HUES48 (cell line): ENCODE data around the gene COX18.

Source experiments
- H3K27ac ChIP-seq: one replicate; pipeline ENCODE4 v1.7.0; 2013; ENCODE audit warnings: low read depth, low read length, inconsistent platforms
- H3K27me3 ChIP-seq: 2 replicates; pipeline ENCODE4 v1.6.1; 2013; ENCODE audit warnings: mild to moderate bottlenecking, low read length; ENCODE audit not compliant: control insufficient read depth, insufficient read depth
- H3K36me3 ChIP-seq: 2 replicates; pipeline ENCODE4 v1.6.1; 2013; ENCODE audit warnings: low read length; ENCODE audit not compliant: control insufficient read depth, insufficient read depth
- H3K4me1 ChIP-seq: 2 replicates; pipeline ENCODE4 v1.6.1; 2013; ENCODE audit warnings: mild to moderate bottlenecking, low read length; ENCODE audit not compliant: control insufficient read depth, insufficient read depth
- H3K4me3 ChIP-seq: 2 replicates; pipeline ENCODE4 v1.5.1; 2013; ENCODE audit warnings: mild to moderate bottlenecking, low read depth, low read length
- H3K9ac ChIP-seq: 2 replicates; pipeline ENCODE4 v1.6.1; 2013; ENCODE audit warnings: mild to moderate bottlenecking, low read depth, low read length, moderate library complexity
- H3K9me3 ChIP-seq: 2 replicates; pipeline ENCODE4 v1.6.1; 2013; ENCODE audit warnings: low read length; ENCODE audit not compliant: control insufficient read depth, insufficient read depth

Gene COX18

GRCh38 chr4:73086095-73086868 lies 16.8 kb upstream of the COX18 start:
- Histone ChIP-seq H3K27me3 (no peaks in the 10 kb centered on the region), H3K9me3 (no peaks in the 10 kb centered on the region), H3K36me3 (peaks cover 74% of the 10 kb centered on the region), H3K4me3 (no peak overlapping the region), H3K9ac (no peak overlapping the region), H3K4me1 (no peaks in the 10 kb centered on the region), H3K27ac (no peak overlapping the region)

- H3K27ac ChIP-seq = no peak overlapping the region
- H3K9me3 ChIP-seq = no peaks in the 10 kb centered on the region
- H3K4me1 ChIP-seq = no peaks in the 10 kb centered on the region
- H3K27me3 ChIP-seq = no peaks in the 10 kb centered on the region
- no peak overlapping the region for H3K9ac ChIP-seq
- no peak overlapping the region for H3K4me3 ChIP-seq
- peaks cover 81% of the 10 kb centered on the region for H3K36me3 ChIP-seq
These were observed 11.3 kb upstream of the COX18 start for GRCh38 chr4:73080789-73081188.

GRCh38 chr4:73075832-73076231 lies 6.3 kb upstream of the COX18 start:
- no peaks in the 10 kb centered on the region for H3K4me1 ChIP-seq
- no peak overlapping the region for H3K27ac ChIP-seq
- H3K9me3 ChIP-seq = no peaks in the 10 kb centered on the region
- no peak overlapping the region for H3K9ac ChIP-seq
- H3K36me3 ChIP-seq = peaks cover 62% of the 10 kb centered on the region
- H3K27me3 ChIP-seq = no peaks in the 10 kb centered on the region
- no peak overlapping the region for H3K4me3 ChIP-seq

GRCh38 chr4:73070074-73070390 lies 516 bp upstream of the COX18 start:
- Histone ChIP-seq H3K4me1 (peaks cover 7% of the 10 kb centered on the region), H3K27ac (peak overlapping the region; percentile 93), H3K9me3 (no peaks in the 10 kb centered on the region), H3K36me3 (peaks cover 32% of the 10 kb centered on the region), H3K27me3 (no peaks in the 10 kb centered on the region), H3K4me3 (peak overlapping the region; percentile 79), H3K9ac (peak overlapping the region; percentile 91)

- Histone ChIP-seq H3K9ac (peak overlapping the region; percentile 91), H3K27me3 (no peaks in the 10 kb centered on the region), H3K4me3 (peak overlapping the region; percentile 79), H3K27ac (peak overlapping the region; percentile 93), H3K9me3 (no peaks in the 10 kb centered on the region), H3K36me3 (peaks cover 31% of the 10 kb centered on the region), H3K4me1 (peaks cover 7% of the 10 kb centered on the region)
These were observed 802 bp downstream of the COX18 start for GRCh38 chr4:73068491-73069337.

- Histone ChIP-seq H3K4me1 (peaks cover 7% of the 10 kb centered on the region), H3K4me3 (peak overlapping the region; percentile 79)
These were observed 1.5 kb downstream of the COX18 start for GRCh38 chr4:73067971-73068394.

GRCh38 chr4:73066928-73067327 lies 2.6 kb downstream of the COX18 start:
- peaks cover 7% of the 10 kb centered on the region for H3K4me1 ChIP-seq
- H3K27me3 ChIP-seq = no peaks in the 10 kb centered on the region
- H3K9ac ChIP-seq = no peak overlapping the region
- H3K4me3 ChIP-seq = no peak overlapping the region
- peaks cover 44% of the 10 kb centered on the region for H3K36me3 ChIP-seq
- H3K27ac ChIP-seq = no peak overlapping the region
- no peaks in the 10 kb centered on the region for H3K9me3 ChIP-seq

More at GRCh38 chr4:73067971-73068394, 1.5 kb downstream of the COX18 start:
- H3K9me3 ChIP-seq = no peaks in the 10 kb centered on the region
- H3K36me3 ChIP-seq = peaks cover 35% of the 10 kb centered on the region
- no peak overlapping the region for H3K27ac ChIP-seq
- peak overlapping the region; percentile 91 for H3K9ac ChIP-seq
- H3K27me3 ChIP-seq = no peaks in the 10 kb centered on the region

- Histone ChIP-seq H3K4me3 (no peak overlapping the region), H3K27me3 (no peaks in the 10 kb centered on the region), H3K36me3 (peaks cover 47% of the 10 kb centered on the region), H3K27ac (no peak overlapping the region), H3K9me3 (no peaks in the 10 kb centered on the region), H3K9ac (no peak overlapping the region), H3K4me1 (peaks cover 7% of the 10 kb centered on the region)
These were observed 3.1 kb downstream of the COX18 start for GRCh38 chr4:73066445-73066844.

GRCh38 chr4:73064536-73064935 lies 5.0 kb downstream of the COX18 start:
- Histone ChIP-seq H3K4me1 (peaks cover 7% of the 10 kb centered on the region), H3K4me3 (no peak overlapping the region), H3K27ac (no peak overlapping the region), H3K9ac (no peak overlapping the region), H3K9me3 (no peaks in the 10 kb centered on the region), H3K27me3 (no peaks in the 10 kb centered on the region), H3K36me3 (peaks cover 63% of the 10 kb centered on the region)

- H3K4me3 ChIP-seq = no peak overlapping the region
- peaks cover 48% of the 10 kb centered on the region for H3K36me3 ChIP-seq
- no peak overlapping the region for H3K27ac ChIP-seq
These were observed 14.1 kb downstream of the COX18 start for GRCh38 chr4:73055241-73055897.

More at GRCh38 chr4:73055241-73055897, 14.1 kb downstream of the COX18 start:
- Histone ChIP-seq H3K9me3 (no peaks in the 10 kb centered on the region), H3K27me3 (no peaks in the 10 kb centered on the region), H3K9ac (no peak overlapping the region), H3K4me1 (peaks cover 34% of the 10 kb centered on the region)
